Measurements from ENCODE around the gene RSPH1. TPM values are rescaled to one million over a fixed set of nuclear protein-coding genes. Genes with fewer than 3 reads are reported as not detected.

RSPH1 gene
- polyA plus RNA-seq, 1 of the 3 experiments (the other 2 are of a cell fraction) = 0.97 TPM

GRCh38 chr21:42475036-42475435 lies 21.0 kb downstream of the RSPH1 start:
- no peaks in the 10 kb centered on the region for H3K9me3 ChIP-seq
- WGBS (ENCODE audit: low lambda C conversion rate) = 68% methylated on average over 7 of the region's 7 CpGs
- H3K27me3 ChIP-seq (ENCODE audit: insufficient read depth) = no peaks in the 10 kb centered on the region
- H3K36me3 ChIP-seq (replicated peaks in 1 of 2; ENCODE audit: control insufficient read depth in 1 of 2, insufficient read depth in 2 of 2, low read length in 1 of 2) = no peaks in the 10 kb centered on the region
- H3K9ac ChIP-seq = no peak overlapping the region
- H3K9me2 ChIP-seq = no peaks in the 10 kb centered on the region
- H3K4me2 ChIP-seq = no peak overlapping the region
- H3K4me3 ChIP-seq (ENCODE audit: low read depth in 2 of 2, low read length in 1 of 2) = no peak overlapping the region
- H3K4me1 ChIP-seq (ENCODE audit: control insufficient read depth in 1 of 2, insufficient read depth in 2 of 2, low read depth in 1 of 2, low read length in 1 of 2) = peaks cover 0 to 9% of the 10 kb centered on the region in 2 experiments; a peak in 2 of 4 replicates
- no peak for DNase-seq
- ChIA-PET POLR2A (interaction anchor here (0.7 kb wide), 1 partner anchor 256 kb away, joined by 3 read pairs; no protein-coding TSS in a partner anchor), CTCF (interaction anchor here (0.9 to 1.7 kb wide), 2 partner anchors 13 to 358 kb away, joined by 3 to 4 read pairs; no protein-coding TSS in a partner anchor)
- no peak overlapping the region for H2AFZ ChIP-seq (ENCODE audit: low read depth)
- H3F3A ChIP-seq (replicated peaks; ENCODE audit: insufficient read depth) = no peaks in the 10 kb centered on the region
- TF ChIP-seq MEF2A (IDR thresholded peaks at IDR 0.05; ENCODE audit: borderline replicate concordance, low read depth) = no peak
- no peak for TF ChIP-seq NRF1 (IDR thresholded peaks at IDR 0.05; ENCODE audit: low read depth, low read length)
- TF ChIP-seq RXRA (IDR thresholded peaks at IDR 0.05; ENCODE audit: borderline replicate concordance, low read depth) = no peak
- TF ChIP-seq JUND (IDR thresholded peaks at IDR 0.05) = no peak
- TF ChIP-seq FOSL2 (IDR thresholded peaks at IDR 0.05; ENCODE audit: borderline replicate concordance, low read depth) = no peak
- TF ChIP-seq MAX (IDR thresholded peaks at IDR 0.05; ENCODE audit: low read depth) = no peak
- no peak for TF ChIP-seq YY1 (IDR thresholded peaks at IDR 0.05; ENCODE audit: low read depth)
- TF ChIP-seq EZH2phosphoT487 (IDR thresholded peaks at IDR 0.05; ENCODE audit: borderline replicate concordance, low read depth) = no peak
- TF ChIP-seq IRF3 (IDR thresholded peaks at IDR 0.05; ENCODE audit: low read depth, low read length) = no peak
- no peak for TF ChIP-seq TCF12 (IDR thresholded peaks at IDR 0.05)
- TF ChIP-seq PBX3 (IDR thresholded peaks at IDR 0.05) = no peak
- TF ChIP-seq CTCF (IDR thresholded peaks at IDR 0.05) = no peak
- TF ChIP-seq FOXM1 (IDR thresholded peaks at IDR 0.05; ENCODE audit: low read depth) = no peak
- no peak for TF ChIP-seq EP300 (IDR thresholded peaks at IDR 0.05; ENCODE audit: borderline replicate concordance in 1 of 2, low read depth in 1 of 2, low read length in 1 of 2)
- TF ChIP-seq SMC3 (IDR thresholded peaks at IDR 0.05; ENCODE audit: low read depth, low read length) = no peak
- no peak for TF ChIP-seq NFIC (IDR thresholded peaks at IDR 0.05; ENCODE audit: borderline replicate concordance)
- TF ChIP-seq RAD21 (IDR thresholded peaks at IDR 0.05; ENCODE audit: low read length) = no peak
- no peak for TF ChIP-seq ELF1 (IDR thresholded peaks at IDR 0.05)
- TF ChIP-seq GATA2 (CRISPR knock-in tag; IDR thresholded peaks at IDR 0.05) = no peak
- H3K79me2 ChIP-seq (ENCODE audit: insufficient read depth) = no peaks in the 10 kb centered on the region
- no peaks in the 10 kb centered on the region for H4K20me1 ChIP-seq (ENCODE audit: insufficient read depth)
- no peak overlapping the region for H3K27ac ChIP-seq (ENCODE audit: low read depth in 2 of 2, low read length in 1 of 2)
